ENCODE data around the gene GFI1.
A peak's percentile ranks its signal among the peaks of the same experiment; 100 is the strongest.
"Not testable (repeated sequence)": the region's sequence is repeated elsewhere in the genome, so short reads cannot be mapped to it uniquely, and the experiment has no call there.

GFI1 gene

DNA sequence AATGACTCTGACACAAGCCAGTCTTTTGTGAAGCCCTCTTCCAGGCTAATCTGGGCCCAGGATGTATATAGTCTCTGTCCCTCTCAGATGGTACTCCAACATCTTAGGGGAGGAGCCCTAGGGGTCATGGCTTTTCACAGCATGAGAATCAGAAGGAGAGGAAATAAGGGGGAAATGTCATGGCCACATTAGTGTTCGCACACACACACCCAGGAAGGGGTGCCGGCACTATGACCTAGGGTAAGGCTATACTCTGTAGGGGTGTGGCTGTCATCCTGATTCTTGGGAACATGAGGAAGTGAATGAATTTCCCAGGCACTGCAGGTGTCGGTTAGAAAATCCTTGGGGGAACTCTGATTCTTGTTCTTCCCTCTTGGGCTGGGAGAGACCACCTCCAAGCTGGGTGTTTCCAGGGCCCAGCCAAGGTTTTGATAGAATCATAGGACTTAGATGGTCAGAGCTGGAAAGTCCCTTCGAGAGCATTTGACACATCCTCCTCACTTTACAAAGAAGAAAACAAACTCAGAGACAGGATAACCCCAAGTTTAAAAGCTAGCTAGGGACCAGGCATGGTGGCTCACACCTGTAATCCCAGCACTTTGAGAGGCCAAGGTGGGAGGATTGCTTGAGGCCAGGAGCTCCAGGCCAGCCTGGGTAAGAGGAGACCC lies 22.0 kb downstream of the GFI1 start:
- no peak for DNase-seq

DNA sequence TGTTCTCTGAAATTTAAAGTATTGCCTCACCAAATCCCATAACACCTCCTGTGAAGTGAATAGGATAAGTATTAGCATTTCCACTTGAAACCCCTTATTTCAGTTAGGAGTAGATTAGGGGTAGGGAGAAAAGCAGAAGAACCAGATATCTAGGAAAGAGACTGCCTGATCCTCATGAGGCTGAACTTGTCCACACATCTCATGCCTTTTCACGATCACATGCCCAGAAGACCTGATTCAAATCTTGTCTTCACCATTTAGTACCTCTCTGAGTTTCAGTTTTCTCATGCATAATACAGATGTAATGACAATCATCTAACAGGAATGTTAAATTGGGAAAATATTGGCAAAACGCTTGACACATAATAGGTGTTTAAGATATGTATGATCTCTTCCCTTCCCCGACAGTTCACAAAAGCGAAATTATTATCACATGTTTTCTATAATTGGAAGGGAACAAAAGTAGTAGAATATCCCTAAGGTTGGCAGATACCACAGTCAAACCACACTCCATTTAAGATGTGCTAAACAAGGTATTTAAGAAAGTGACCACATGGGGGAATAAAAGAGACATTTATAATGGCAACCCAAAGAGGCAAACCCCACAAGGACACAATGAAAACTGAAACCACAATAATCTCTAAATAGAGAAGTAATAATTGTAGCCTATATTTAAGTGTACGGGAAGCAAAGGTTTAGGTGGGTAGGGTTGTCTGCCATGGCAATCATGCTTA lies 25.2 kb downstream of the GFI1 start:
- no peak for DNase-seq

DNA sequence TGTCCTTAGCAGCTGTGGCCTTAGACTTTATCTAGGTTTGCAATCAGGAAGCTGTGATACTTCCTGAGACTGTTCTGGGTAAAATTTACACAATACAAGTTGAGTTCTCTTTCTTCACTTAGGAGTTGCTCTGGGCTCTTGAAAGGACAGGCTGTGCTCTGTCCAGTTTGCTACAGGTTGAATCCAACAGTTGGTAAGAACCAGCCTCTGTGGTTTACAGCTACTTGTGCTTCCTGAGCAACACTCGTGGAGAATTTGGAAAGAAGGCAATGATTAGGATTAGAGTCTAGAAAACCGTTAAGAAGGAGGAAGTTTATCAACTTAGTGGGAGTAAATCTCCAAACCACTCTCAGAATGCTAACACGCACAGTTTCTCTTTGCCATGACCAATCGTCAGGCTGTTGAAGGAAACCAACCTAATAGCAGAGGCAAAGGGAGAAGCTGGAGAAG lies 26.8 kb downstream of the GFI1 start:
- DNase-seq: no peak

DNA sequence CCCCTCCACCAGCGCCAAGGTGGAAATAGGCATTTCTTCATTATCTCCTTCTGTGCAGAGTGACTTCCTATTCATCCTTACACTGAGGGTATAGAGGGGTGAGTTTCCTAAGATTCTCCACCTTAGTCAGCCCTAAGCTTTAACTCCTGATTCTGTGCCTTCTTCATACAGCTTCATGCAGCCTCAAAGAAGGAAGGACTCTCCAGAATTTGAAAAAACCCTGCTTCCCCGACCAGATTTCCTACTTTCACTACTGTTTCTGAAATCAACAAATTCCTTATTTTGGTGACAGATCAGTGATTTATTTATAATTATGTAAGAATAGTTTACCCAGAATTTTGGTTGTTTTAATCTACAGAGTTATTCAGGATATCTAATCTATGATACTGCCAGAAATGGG lies 28.6 kb downstream of the GFI1 start:
- DNase-seq: no peak

DNA sequence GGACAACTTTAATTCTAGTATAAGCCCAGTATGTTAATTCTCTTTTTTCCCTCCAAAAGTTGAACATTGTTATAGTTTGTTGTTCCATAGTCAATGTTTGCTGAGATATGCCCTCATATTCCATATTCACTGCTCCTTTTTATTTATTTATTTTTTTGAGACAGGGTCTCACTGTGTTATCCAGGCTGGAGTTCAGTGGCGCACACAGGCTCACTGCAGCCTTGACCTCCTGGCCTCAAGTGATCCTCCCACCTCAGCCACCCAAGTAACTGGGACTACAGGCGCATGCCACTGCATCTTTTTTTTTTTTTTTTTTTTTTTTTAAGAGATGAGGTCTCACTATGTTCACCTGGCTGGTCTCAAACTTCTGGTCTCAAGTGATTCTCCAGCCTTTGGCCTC lies 38.7 kb downstream of the GFI1 start:
- no peak for DNase-seq

DNA sequence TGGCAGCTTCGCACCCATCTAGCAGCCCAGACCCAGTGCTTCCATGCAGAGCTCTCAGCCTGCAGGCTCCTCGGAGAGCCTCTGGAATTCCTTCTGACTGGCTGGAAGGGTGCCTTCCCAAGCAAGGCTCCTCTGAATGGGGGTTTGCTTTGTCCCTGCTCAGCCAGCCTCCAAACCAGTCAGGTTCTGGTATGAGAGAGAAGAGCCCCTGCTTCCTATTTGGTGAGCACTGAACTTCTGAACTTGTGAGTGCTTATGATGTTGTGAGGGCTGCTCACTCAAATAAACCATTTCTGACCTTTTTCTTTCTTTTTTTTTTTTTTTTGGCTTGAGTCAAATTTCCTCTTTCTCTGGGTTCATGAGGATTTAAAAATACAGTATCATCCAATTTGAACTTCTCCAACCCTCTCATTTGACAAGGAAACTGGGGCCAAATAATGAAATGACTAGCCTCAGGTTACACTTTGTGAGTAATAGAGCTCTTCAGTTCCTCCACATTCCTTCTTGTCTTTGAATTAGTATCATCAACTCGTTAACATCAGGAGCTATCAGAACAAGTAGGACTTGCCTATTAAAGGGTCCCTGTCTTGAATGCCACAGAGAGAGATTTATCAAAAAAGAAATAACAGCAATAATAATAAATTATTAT lies 39.6 kb downstream of the GFI1 start:
- DNase-seq: no peak

DNA sequence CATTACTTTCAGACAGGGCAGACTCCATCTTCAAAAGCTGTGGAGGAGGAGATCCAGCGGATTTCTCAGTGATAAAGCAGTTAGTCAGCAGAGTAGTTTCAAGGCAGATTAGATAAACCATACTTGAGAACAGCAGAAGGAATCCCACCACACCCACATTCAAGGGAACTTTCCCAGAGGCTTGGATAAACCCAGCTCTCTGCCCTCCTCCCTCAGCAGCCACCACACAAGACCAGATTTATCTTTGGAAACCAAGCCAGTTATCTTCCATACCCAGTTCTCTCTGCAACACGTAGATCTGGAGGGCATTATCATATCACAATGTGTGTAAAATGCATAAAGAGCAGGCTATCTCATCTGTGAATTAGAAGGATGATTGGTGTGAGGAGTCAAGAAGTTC lies 40.2 kb downstream of the GFI1 start:
- no peak for DNase-seq

DNA sequence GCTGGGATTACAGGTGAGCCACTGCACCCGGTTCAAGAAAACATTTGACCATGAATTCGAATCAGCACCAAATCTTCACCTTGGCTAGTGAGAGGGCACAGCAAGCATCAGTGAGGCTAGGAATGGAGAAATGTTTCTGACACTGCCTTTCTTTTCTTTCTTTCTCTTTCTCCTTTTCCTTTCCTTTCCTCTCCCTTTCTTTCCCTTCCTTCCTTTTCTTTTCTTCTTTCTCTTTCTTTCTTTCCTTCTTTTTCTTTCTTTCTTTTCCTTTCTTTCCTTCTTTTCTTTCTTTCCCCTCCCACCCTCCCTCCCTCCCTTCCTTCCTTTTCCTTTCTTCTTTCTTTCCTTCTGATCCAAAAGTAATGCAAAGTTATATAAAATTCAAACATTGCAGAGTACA lies 40.9 kb downstream of the GFI1 start:
- no peak for DNase-seq

DNA sequence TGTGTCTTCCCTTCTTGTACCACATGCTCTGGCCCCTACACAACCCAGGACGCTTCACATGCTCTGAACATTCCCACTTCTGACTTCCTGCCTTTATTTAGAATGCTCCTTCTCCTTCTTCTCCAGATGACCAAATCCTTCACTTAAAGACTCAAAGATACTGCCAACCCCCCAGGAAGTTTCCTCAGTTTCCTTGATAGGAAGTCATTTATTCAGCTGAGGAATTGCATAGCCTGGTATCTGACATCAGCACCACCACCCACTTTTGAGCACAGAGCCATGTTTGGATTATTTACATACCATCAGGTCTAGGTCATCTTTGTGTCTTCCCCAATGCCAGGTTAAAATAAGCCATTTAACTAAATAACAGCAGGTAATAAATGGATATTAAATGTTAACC lies 42.4 kb downstream of the GFI1 start:
- no peak for DNase-seq

DNA sequence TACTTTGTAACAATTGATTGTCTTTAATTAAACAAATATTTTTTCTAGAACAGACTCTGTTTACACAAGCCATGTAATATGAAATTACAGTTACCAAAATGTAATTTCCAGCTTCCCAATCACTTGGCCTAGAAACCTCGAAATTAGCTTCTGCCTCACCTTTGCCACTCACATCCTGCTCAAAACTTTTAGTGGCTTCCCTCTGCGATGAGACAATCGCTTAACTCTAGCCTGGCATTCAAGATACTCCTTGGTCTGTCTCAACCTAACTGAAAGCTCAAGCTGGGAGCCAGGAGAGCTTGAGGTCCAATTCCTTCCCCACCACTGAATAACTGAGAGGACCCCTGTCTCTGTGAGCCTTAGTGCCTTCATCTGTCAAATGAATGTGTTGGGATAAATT lies 42.8 kb downstream of the GFI1 start:
- DNase-seq: no peak

DNA sequence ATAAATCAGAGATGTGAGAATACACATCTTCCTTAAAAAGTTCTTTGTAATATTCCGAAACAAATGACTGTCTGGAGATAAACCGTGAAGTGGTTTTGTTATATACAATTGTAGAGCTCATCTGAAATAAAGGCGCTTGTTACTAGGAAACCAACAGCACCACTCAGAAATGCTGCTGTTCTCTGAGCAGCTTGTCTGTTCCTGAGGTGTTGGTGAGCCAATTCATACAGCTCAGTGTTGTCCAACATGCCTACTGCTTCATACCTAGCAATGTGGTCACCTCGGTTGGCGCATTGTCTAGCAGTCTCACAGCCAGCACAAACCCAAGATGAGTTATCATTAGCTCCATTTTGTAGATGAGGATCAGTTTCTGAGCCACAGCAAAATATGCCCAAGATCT lies 44.4 kb downstream of the GFI1 start:
- peak in 1 of 2 experiments; percentile 27 for DNase-seq

DNA sequence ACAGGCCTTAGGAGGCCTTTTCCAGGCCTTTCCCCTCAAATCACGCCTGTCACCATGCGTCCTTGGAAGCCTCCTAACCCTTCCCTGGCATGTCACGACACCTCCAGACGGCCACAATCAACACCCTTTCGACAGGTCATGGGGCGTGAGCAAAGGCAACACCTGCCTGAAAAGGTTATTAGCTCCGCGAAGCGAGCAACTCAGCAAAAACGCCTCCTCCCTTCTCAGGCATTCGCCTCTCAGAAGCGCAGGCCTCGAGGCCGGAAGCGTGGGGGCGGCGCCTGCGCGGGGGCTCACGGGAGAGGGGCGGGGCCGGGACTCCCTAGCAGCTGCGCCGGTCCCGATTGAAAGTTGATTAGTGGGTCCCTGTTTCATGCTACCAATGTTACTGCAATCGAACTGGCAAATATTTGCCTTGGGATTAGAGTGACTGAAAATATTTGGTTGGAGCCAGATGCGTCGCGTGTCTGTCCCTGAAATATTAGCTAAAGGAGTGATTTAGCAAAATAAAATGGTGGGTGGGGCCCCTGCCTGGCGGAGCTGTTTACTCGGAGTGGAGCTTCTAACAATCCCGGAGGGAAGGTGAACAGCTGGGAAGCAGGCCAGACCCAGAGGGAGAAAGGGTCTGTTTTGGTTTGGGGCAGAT lies 44.9 kb downstream of the GFI1 start:
- no peak for DNase-seq

DNA sequence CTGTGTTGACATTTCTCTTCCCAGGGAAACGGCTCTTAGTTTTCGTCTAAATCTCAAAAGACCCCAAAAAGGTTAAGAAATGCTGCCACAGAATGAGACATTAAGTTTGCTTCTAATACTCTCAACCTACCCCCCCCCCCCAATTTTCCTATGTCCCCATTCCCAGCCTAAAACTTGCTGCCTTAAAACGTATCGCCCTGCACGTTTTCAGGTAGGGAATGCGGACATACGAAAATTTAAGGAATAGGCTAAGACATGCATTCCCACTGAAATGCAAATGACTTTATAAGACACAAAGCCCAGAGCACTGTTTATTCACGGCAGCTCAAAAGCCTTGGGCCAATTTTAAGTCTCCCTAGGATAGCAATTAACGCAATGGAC lies 45.4 kb downstream of the GFI1 start:
- no peak for DNase-seq

DNA sequence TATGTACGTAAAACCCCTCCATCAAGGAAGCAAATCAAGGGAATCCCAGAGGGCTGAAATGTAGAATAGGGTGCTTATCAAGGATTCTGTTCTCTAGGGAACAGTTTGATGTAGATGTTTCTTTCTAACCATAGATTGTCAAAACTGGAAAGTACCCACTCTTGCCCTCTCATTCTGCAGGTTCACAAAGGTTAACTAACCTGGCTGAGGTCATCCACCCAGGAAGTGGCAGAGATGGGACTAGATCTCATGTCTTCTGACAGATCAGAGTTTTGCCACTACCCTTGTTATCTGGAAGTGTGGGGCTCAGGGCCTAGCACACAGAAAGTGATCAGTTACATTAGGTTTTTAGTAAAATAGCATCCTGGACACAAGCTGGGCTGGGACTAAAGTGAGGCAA lies 47.4 kb downstream of the GFI1 start:
- no peak for DNase-seq

DNA sequence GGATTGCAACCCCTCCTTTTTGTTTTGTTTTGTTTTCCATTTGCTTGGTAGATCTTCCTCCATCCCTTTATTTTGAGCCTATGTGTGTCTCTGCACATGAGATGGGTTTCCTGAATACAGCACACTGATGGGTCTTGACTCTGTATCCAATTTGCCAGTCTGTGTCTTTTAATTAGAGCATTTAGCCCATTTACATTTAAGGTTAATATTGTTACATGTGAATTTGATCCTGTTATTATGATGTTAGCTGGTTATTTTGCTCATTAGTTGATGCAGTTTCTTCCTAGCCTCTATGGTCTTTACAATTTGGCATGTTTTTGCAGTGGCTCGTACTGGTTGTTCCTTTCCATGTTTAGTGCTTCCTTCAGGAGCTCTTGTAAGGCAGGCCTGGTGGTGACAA lies 52.2 kb downstream of the GFI1 start:
- not testable (repeated sequence) for DNase-seq

DNA sequence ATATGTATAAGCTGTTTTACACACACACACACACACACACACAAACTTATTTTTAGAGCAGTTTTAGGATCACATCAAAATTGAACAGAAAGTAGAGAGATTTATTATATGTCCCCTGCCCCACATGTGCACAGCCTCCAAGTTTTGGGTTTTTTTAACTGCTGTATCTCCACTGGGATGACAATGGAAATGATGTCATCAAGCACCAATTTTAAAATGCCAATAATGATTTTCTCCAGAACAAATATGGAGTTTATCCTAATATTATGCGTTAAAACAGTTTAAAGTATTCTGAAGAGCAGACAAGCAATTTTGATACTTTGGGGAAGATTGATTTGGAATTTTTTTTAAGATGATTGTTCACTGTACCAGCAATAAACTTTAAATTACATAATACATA lies 56.7 kb downstream of the GFI1 start:
- DNase-seq: no peak

DNA sequence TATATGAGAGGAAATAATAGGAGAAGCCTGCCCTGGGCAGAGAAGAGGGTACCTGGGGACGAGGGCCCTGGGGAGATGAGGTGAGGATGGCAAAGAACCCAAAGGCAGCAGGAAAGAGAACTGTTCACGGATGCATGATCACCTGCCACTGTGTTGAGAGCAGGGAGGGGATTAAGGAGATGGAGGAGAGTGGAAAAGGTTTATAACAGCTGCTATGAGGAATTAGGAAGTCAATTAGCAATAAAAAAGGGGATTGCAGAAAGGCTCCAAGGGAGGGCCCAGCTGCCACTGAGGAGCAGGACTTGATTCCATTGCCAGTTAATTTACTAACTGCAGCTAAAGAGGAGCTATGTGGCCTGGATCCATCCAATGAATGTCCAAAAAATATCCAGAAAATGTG lies 61.1 kb downstream of the GFI1 start:
- DNase-seq: no peak

All from NCI-H446 (cell line).